Muscle of back (tissue), 11 donors: ENCODE data around the gene OGG1. TPM values are rescaled to one million over a fixed set of nuclear protein-coding genes. Genes with fewer than 3 reads are reported as not detected.
"Not testable (repeated sequence)": the region's sequence is repeated elsewhere in the genome, so short reads cannot be mapped to it uniquely, and the experiment has no call there.

Experiments
- DNase-seq, 3 donors: peaks; one replicate each; pipeline versions ENCODE4 v3.0.0 to v3.0.0-alpha.2; 2013
- polyA plus RNA-seq, 10 donors: library from polyadenylated mRNA; unstranded; fragments of 120-200 nt; gene quantifications; one replicate each; pipeline ENCODE4 v1.2.1, GENCODE V29; 2013; ENCODE audit not compliant: insufficient read length in 10 of 10

OGG1 gene
- polyA plus RNA-seq, 10 donors, result 22.3 to 42.0 (median 28.0) TPM

GRCh38 chr3:9760779-9761505 lies 11.2 kb downstream of the OGG1 start:
- DNase-seq, result no peak

- DNase-seq, result no peak
Measured at GRCh38 chr3:9761919-9762318, 12.2 kb downstream of the OGG1 start.

GRCh38 chr3:9762871-9763270 lies 13.1 kb downstream of the OGG1 start:
- no peak for DNase-seq

DNA sequence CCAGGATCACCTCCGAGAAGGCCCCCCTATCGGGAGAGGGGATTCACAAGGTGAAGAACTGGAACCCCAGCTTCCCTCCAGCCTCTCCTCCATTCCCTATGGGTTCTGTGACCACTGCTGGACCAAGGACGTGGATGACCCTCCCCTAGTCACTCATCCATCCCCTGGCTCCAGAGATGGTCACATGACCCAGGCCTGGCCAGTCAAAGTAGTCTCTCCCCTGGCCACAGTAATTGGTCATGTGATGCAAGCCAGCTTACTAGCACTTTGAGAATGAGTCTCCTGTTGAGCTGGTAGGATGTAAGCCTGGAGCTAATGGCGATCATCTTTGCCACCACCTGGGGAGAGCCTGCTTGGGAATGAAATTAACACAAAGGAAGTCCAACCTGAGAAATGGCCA lies 16.1 kb downstream of the OGG1 start:
- DNase-seq, result no peak

DNA sequence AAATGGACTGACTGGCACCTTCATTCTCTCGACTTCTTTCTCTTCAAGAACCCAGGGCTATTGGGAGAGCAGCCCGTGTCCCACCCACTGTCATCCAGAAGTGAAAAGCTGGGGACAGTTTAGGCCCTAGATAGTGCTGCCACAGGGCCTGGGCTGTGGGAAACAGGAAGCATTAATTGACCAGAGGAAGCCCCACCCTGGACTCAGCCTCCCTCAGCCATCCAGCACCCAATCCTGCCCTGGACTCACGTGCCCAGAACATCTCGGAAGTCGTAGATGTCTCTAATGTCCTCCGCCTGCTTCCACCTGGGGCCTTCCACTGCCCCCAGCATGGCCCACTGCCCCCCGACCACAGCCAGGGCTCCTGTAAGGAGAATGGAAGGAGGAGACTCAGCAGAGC lies 17.7 kb downstream of the OGG1 start:
- no peak for DNase-seq

DNA sequence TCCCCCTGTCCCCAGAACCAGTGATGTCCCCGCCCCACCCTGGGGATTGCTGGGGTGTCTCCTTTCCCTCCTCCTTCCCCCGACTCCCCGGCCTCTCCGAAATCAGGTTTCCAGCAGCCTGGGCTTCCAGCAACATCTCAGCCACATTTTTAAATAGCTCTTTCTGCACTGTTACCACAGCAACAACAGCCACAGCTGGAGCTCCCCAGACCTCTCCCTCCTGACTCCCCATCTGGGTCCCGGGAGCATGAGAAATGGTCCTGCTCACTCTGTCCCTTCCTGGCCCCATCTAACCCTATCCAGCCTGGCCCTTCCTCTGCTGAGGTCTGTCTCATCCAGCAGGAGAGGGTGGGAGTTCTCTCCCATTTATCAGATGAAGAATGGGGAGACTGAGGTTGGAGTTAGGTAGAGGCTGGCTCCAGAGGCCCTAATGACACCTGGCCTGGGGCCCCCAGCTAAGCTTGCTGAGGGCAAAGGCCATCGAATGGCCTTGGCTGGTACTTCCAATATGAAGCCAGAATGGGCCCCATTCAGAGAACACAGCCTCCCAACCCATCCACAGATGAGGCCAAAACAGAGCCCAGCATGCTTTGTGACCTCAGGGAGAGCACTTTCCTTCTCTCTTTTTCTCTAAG lies 18.5 kb downstream of the OGG1 start:
- DNase-seq, result peak in 1 of 3 donors; percentile 47

GRCh38 chr3:9769012-9769411 lies 19.3 kb downstream of the OGG1 start:
- DNase-seq, result peak in 1 of 3 donors; percentile 42

GRCh38 chr3:9769426-9770275 lies 19.9 kb downstream of the OGG1 start, which contains the start of gene CAMK1:
CAMK1 (minus strand) TSS chr3:9769947; CDS start chr3:9767749, 2,198 bp downstream.
- DNase-seq, result peak; percentile 70 to 94 (median 83)

DNA sequence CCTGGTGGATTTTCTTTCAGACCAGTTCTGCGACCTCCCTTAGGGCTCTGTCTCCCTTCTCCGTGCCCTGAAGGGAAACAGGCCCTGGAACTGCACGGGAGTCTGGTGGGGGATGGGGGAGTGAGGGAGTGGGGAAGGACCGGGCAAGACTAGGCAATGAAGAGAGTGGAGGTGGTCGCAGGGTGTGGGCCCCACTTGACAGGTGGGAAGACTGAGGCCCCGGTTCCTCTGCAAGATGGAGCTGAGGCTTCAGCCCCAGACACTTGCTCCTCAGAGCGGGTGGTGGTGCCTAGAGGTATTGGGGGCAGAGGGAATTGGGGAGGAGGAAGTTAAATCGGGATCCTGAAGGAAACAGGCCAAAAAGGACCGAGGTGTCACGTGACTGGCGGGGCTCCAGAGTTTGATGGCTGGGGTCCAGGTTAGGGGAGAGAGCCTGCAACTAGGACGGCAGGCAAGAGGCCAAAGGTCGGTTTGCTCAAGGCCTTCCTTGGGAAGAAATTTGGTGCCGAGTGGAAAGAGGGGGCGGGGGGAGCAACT lies 20.6 kb downstream of the OGG1 start:
- peak in 2 of 3 donors; percentile 77 to 91 for DNase-seq

- DNase-seq, result not testable (repeated sequence)
Measured at GRCh38 chr3:9771007-9771406, 21.3 kb downstream of the OGG1 start.

- DNase-seq, result no peak
Measured at GRCh38 chr3:9776896-9777693, 27.3 kb downstream of the OGG1 start.

GRCh38 chr3:9777694-9778021 lies 27.9 kb downstream of the OGG1 start:
- no peak for DNase-seq

DNA sequence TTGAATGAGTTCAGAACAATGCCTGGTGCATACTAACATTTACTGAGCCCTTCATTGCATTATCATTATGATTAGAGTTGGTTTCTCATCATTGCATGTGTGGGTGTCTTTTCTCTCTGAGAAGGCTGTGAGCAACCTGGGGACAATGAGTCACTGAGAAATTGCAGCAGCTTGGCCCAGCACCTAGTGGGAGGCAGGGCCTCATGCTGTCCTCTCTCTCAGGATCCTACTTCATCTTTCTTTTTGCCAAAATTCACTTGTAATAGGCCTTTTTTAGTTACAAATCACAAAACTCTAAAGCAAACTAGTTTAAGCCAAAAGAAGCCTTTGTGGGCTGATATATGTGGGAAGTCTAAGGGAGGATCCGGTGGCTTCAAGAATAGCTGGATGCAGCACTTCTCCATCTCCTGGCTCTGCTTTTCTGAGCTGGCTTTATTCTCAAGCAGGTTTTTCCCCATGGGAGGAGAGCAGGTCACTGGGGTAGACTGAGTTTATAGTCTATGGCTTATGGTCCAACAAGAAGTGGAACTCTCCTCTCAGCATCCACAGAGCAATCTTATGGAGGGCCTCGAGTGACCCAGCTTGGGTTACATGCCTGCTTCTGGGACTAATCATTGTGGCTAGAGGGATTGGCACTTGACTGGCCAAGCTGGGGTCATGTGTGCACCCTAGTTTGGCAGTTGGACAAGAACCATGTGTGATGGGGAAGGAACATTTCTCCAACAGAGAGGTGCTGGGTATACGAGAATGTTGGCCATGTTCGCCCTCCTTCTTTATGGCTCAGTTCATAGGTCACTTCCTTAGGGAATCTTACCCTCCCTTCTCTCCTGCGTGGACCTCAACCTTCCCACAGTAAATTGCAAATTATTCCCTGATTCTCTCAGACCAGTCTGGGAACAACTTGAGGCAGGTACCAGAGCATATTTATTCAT lies 28.7 kb downstream of the OGG1 start:
- DNase-seq, result peak in 1 of 3 donors; percentile 49

DNA sequence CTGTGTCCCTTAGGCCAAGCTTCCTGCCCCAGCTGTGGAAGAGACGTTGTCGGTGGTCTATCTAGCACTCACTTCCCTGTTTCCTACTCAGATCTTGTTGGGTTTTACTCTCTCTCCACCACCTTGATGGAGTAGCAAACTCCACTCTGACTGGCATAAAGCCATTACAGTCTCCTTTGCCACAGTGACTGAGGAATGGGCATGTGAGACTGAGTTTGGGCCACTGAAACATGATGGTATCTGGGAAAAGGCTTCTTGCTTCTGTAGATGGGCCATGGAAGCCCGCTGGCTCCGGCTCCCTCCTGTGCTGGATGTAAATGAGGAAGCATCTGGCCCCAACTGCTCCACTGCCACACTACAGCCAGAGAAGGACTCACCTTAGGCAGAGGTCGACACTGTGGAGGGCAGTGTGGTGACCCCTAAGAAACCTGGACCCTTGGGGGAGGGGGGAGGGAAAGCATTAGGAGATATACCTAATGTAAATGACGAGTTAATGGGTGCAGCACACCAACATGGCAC lies 29.4 kb downstream of the OGG1 start:
- DNase-seq, result no peak

DNA sequence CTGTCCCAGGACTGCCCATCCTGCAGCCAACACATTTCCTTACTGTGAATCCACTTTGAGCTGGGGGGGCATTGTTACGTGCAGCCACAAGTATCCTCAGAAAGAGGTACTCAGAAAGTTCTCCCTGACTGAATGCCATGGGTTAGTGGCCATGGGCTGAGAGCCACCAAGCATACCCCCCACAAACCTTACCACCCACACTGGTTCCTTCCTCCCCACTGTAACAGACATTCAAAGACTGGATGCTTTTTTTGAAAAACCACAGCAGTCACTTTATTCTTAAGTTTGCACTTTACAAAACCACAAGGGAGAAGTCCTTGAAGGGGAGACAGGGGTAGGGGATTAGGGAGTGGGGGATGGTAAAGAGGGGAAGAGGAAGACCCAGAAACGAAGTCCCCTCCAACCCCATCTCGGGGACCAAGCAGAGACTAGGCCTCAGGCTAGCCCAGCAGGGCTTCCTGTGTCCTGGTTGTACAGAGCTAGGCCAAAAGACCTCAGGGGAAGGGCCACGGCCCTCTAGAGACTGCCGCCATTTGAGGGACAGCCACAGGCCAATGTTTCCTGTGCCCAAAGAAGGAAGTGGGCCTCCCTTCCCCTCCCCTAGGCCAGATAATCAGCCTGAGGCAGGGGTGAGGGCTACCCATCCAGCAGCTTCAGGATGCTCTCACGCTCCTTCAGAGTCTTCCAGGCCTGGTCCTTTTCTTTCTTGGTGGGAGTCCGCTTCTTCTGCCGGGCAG lies 30.1 kb downstream of the OGG1 start:
- DNase-seq, result peak in 1 of 3 donors; percentile 48

GRCh38 chr3:9780458-9780812 lies 30.7 kb downstream of the OGG1 start:
- no peak for DNase-seq

GRCh38 chr3:9780910-9781309 lies 31.2 kb downstream of the OGG1 start:
- DNase-seq, result no peak

DNA sequence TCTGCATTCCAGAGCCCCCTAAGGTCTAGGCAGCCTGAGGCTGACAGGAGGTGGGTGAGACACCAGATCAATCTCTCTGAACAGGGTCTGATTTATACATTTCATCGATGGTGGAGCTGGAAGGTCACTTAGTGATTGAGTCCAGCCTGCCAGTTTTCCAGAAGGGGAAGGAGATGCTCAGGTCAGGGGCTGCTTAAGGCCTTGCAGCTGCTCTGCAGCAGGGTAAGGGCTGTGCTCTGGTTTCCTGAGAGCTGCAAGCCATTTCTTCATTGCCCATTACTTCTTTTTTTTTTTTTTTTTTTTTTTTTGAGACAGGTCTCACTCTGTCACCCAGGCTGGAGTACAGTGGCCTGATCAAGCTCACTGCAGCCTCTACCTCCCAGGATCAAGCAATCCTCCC lies 31.8 kb downstream of the OGG1 start:
- DNase-seq, result no peak

- DNase-seq, result no peak
Measured at GRCh38 chr3:9781978-9782603, 32.3 kb downstream of the OGG1 start.
